Prostate gland (tissue), 2 donors: ENCODE data around the gene SLCO3A1. TPM values are rescaled to one million over a fixed set of nuclear protein-coding genes. Genes with fewer than 3 reads are reported as not detected.

Source experiments
- DNase-seq: peaks from one replicate; pipeline ENCODE4 v3.0.0-alpha.2; 2019; ENCODE audit warnings: low spot score
- H3K27ac ChIP-seq, 2 donors: fragments of 200-600 bp; sonication (generic); 2 replicates each; pipeline ENCODE4 v1.5.1; 2017 to 2019
- H3K27me3 ChIP-seq: fragments of 200-600 bp; sonication (generic); replicated peaks from 2 replicates; pipeline ENCODE4 v1.5.1; 2019; ENCODE audit not compliant: insufficient read depth
- H3K36me3 ChIP-seq, 2 donors: fragments of 200-600 bp; sonication (generic); 1 replicate in 1 of 2; 2 replicates in 1 of 2; pipeline versions ENCODE4 v1.5.1 to v1.8.1; 2017 to 2019
- H3K4me1 ChIP-seq: fragments of 200-600 bp; sonication (generic); replicated peaks from 2 replicates; pipeline ENCODE4 v1.5.1; 2019
- H3K4me3 ChIP-seq, 2 donors: fragments of 200-600 bp; sonication (generic); 2 replicates each; pipeline ENCODE4 v1.5.1; 2017 to 2019
- H3K9me3 ChIP-seq: fragments of 200-600 bp; sonication (generic); 2 replicates; pipeline ENCODE4 v1.5.1; 2017
- POLR2A ChIP-seq: fragments of 450-650 bp; IDR thresholded peaks from one replicate; pipeline ENCODE4 v1.6.1; 2016; ENCODE audit warnings: antibody characterized with exemption, mild to moderate bottlenecking
- POLR2AphosphoS5 ChIP-seq: sonication (generic); formaldehyde crosslinking; IDR thresholded peaks from one replicate; pipeline ENCODE4 v1.6.1; 2017; ENCODE audit warnings: antibody characterized with exemption
- WGBS: methylation state at CpG from one replicate; pipeline ENCODE4 v1.1.5; 2018; 5-methylcytosine and 5-hydroxymethylcytosine counted together
- intact Hi-C: fragments of 100-400 bp; cut with DNase I; formaldehyde crosslinking; loops from one replicate; pipeline ENCODE4 v1.14.2; 2022
- total RNA-seq, 2 donors: library from RNA; depleted of rRNA; stranded (reverse); fragments of >200 nt; gene quantifications; one replicate each; pipeline ENCODE4 v1.1.0, GENCODE V29; 2016
- TF ChIP-seq, protein P1 (sequence below), 4 experiments: fragments of 200-600 bp in 2 of 4; fragments of 450-650 bp in 2 of 4; sonication (generic) in 2 of 4; IDR thresholded peaks; 1 replicate in 3 of 4; 2 replicates in 1 of 4; pipeline ENCODE4 v1.5.1; 2016 to 2019; ENCODE audit warnings: antibody characterized with exemption in 4 of 4, mild to moderate bottlenecking in 2 of 4, moderate library complexity in 2 of 4

SLCO3A1 gene
- total RNA-seq, 2 donors from 2014 or later: 7.4 to 35.3 TPM

DNA sequence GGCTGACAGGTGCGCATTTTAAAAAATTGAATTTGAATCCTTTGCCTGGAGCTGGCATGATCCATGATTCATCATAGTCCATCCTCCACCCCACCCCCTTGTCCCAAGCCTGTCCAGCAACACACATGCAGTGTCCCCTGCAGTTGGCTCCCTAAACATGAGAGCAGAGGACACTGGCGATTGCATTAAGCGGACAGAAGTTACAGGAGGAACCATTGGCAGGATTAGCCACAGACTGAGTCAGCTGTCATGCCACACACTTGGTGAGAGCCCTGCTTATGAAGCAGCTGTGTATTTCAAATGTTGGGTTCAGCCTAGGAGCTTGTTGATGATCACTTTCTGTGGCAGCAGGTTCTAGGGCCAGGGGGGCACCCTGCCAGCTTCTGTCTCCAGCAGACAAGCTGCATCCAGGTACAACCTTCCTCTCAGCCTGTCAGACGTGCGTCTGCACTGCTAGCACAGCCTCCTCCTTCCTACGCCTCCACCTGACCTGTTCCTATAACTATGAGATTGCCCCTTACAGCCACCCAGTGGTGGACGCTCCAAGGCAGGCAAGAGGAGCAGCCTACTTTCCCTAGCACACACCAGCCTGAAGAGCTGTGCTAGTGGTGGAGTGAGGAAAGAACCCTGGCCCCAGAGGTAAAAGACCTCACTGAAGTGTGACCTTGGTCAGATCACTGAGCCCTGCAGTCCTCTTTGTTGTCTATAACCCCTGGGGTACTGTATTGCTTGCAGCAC is 121.9 kb downstream of the SLCO3A1 start:
- Histone ChIP-seq H3K27ac (no peak overlapping the region), H3K4me1 (no peaks in the 10 kb centered on the region), H3K36me3 (no peaks in the 10 kb centered on the region), H3K4me3 (no peak overlapping the region), H3K27me3 (no peaks in the 10 kb centered on the region), H3K9me3 (no peaks in the 10 kb centered on the region)
- DNase-seq: no peak
- TF ChIP-seq POLR2A (no peak), POLR2AphosphoS5 (no peak)
- TF ChIP-seq, protein P1, sequence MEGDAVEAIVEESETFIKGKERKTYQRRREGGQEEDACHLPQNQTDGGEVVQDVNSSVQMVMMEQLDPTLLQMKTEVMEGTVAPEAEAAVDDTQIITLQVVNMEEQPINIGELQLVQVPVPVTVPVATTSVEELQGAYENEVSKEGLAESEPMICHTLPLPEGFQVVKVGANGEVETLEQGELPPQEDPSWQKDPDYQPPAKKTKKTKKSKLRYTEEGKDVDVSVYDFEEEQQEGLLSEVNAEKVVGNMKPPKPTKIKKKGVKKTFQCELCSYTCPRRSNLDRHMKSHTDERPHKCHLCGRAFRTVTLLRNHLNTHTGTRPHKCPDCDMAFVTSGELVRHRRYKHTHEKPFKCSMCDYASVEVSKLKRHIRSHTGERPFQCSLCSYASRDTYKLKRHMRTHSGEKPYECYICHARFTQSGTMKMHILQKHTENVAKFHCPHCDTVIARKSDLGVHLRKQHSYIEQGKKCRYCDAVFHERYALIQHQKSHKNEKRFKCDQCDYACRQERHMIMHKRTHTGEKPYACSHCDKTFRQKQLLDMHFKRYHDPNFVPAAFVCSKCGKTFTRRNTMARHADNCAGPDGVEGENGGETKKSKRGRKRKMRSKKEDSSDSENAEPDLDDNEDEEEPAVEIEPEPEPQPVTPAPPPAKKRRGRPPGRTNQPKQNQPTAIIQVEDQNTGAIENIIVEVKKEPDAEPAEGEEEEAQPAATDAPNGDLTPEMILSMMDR (IDR thresholded peaks at IDR 0.05): no peak
- 62% methylated on average over 7 of the region's 7 CpGs for WGBS
- intact Hi-C loops: no loop called here

DNA sequence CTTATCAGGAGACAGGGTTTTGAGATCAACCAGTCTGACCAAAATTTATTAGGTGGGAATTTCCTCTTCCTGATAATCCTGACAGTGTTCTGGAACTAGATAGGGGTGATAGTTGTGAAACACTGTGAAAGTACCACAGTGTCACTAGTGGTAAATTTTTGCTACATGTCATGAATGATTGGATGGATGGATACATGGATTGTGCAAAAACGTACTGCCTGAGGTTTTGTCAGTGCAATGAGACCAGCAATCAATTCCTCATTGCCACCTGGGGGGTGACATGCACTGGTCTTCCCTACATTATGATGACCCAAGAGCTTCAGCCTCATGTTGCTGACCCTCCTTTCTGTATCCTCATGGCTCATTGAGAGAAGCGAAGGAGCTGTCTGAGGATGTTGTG is 123.5 kb downstream of the SLCO3A1 start:
- no peak for DNase-seq
- intact Hi-C loops: no loop called here
- TF ChIP-seq POLR2A (no peak), POLR2AphosphoS5 (no peak)
- TF ChIP-seq, protein P1 (IDR thresholded peaks at IDR 0.05): no peak

DNA sequence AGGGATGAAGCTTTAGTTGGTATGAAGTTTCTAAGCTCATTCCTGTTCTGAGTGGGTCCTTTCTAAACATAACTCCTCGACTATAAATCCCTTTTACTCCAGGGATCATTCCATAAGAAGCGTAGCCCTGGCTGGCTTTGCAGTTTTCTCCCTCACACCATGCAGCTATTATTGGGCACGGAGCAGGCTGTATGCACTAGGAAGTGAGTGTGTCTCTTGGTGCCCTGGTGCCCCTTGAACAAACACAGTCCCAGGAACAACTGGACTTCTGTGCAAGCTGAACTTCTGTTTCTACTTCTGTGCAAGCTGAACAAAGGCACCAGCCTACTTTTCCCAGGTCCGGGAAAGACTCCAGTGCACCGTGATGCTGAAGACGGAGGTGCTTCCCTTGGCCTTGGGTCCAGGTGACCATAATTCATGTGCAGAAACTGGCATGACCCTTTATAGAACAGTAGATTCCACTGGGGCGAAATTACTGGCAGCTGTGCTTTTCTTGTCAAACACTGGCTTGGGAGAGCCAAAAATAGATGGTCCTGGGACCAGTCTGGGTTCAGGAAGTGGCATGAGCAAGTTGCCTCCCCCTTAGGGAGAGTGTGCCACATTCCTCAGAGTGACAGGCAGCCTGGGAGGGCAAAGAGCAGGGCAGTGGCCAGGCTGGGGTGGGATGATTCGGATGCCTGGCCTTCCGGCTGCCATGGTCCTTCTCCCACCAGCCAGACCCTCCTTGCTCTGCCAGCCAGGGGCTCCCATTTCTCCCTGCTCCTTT is 127.2 kb downstream of the SLCO3A1 start:
- TF ChIP-seq, protein P1 (IDR thresholded peaks at IDR 0.05): no peak
- no peak for TF ChIP-seq POLR2AphosphoS5
- no peak for TF ChIP-seq POLR2A
- no peak overlapping the region for H3K4me3 ChIP-seq
- no peak for DNase-seq
- no peaks in the 10 kb centered on the region for H3K9me3 ChIP-seq
- WGBS: 88% methylated on average over 9 of the region's 9 CpGs
- H3K27me3 ChIP-seq: no peaks in the 10 kb centered on the region
- no peak overlapping the region for H3K27ac ChIP-seq
- intact Hi-C loops: no loop called here
- no peaks in the 10 kb centered on the region for H3K36me3 ChIP-seq
- H3K4me1 ChIP-seq: no peaks in the 10 kb centered on the region

More for the DNA sequence above, 123.5 kb downstream of the SLCO3A1 start:
- Histone ChIP-seq H3K27me3 (no peaks in the 10 kb centered on the region), H3K9me3 (no peaks in the 10 kb centered on the region), H3K4me3 (no peak overlapping the region), H3K4me1 (no peaks in the 10 kb centered on the region), H3K27ac (no peak overlapping the region), H3K36me3 (no peaks in the 10 kb centered on the region)
- 77% methylated on average over 2 of the region's 2 CpGs for WGBS

DNA sequence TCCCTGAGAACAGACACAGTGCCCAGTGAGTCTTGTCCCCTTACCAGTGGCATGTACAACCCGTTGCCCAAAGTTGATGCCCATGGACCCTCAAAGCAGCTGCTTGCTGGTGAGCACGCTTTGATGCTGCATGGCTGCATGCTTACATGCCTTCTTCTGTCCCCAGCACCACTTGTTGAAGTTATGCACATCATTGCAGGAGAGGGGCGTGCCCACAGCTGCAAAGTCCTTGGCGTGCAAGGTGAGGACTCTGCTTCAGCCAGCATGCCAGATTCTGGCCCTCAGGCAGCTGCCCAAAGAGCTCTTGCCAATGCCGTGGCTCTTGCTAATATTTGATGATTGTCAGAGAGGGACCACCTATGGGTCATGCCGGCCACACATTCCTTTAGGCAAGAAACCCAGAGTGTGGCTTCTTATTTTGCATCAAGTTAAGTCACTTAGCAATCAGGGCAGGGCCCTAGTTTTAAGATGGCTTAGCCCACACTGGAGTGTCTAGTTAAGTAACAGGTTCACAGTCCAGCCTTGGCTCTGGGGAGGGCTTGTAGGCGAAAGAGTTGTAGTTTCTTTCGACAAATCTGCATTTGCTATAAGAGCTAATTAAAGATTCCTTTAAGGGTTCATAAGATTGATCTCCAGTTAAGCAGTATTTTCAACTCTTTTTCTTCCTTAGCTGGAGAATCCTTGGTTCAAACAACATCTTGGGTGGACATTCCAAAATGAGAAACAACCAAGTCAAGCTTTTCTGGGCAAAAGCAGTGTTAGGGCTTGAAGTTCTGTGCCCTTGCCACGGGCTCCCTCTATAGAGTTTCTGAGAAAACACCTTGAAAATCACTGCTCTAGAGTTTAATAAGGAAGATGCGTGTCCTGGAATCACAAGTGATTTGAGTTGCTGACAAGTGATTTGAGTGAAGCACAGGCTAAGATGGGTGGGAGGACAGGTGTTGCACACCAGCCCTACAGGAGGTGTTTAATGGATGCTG is 128.6 kb downstream of the SLCO3A1 start:
- Histone ChIP-seq H3K4me1 (no peaks in the 10 kb centered on the region), H3K27ac (no peak overlapping the region), H3K9me3 (no peaks in the 10 kb centered on the region), H3K4me3 (no peak overlapping the region), H3K27me3 (no peaks in the 10 kb centered on the region), H3K36me3 (no peaks in the 10 kb centered on the region)
- WGBS: 90% methylated on average over 10 of the region's 10 CpGs
- DNase-seq: no peak
- intact Hi-C loops: no loop called here
- no peak for TF ChIP-seq POLR2AphosphoS5
- TF ChIP-seq POLR2A: no peak
- TF ChIP-seq, protein P1 (IDR thresholded peaks at IDR 0.05): no peak
